GM23338 (cell line): ENCODE measurements around the gene GHR. TPM values are rescaled to one million over a fixed set of nuclear protein-coding genes. Genes with fewer than 3 reads are reported as not detected.

Experiments used
- ATAC-seq: fragments of 200-7000 bp; cut with Tn5 transposase; 3 replicates; pipeline ENCODE4 v1.9.1; 2020
- DNase-seq: peaks from one replicate; pipeline ENCODE4 v3.0.0-alpha.2; 2015; ENCODE audit warnings: low spot score
- H2AFZ ChIP-seq: fragments of 200-600 bp; sonication (generic); 2 replicates; pipeline ENCODE4 v1.8.0; 2016; ENCODE audit warnings: antibody characterized with exemption, mild to moderate bottlenecking, moderate library complexity
- H3F3A ChIP-seq: fragments of 200-600 bp; sonication (generic); replicated peaks from 2 replicates; pipeline ENCODE4 v1.8.0; 2017; ENCODE audit warnings: antibody characterized with exemption, mixed run types, low read depth
- H3K27ac ChIP-seq: fragments of 200-600 bp; sonication (generic); 2 replicates; pipeline ENCODE4 v1.6.1; 2016; ENCODE audit warnings: low read depth
- H3K27me3 ChIP-seq: fragments of 200-600 bp; sonication (generic); 2 replicates; pipeline ENCODE4 v1.8.0; 2016; ENCODE audit warnings: mild to moderate bottlenecking, mixed run types, moderate library complexity; ENCODE audit not compliant: insufficient read depth
- H3K36me3 ChIP-seq: fragments of 200-600 bp; sonication (generic); 2 replicates; pipeline ENCODE4 v1.8.0; 2016; ENCODE audit warnings: mild to moderate bottlenecking; ENCODE audit not compliant: insufficient read depth
- H3K4me1 ChIP-seq: fragments of 200-600 bp; sonication (generic); 2 replicates; pipeline ENCODE4 v1.8.0; 2016; ENCODE audit warnings: mild to moderate bottlenecking, moderate library complexity; ENCODE audit not compliant: insufficient read depth
- H3K4me2 ChIP-seq: fragments of 200-600 bp; sonication (generic); 2 replicates; pipeline ENCODE4 v1.7.1; 2017; ENCODE audit warnings: mixed run types
- H3K4me3 ChIP-seq: fragments of 200-600 bp; sonication (generic); 2 replicates; pipeline ENCODE4 v1.6.1; 2016; ENCODE audit warnings: mixed run types
- H3K79me2 ChIP-seq: fragments of 200-600 bp; sonication (generic); replicated peaks from 2 replicates; pipeline ENCODE4 v1.8.0; 2017; ENCODE audit warnings: mild to moderate bottlenecking; ENCODE audit not compliant: insufficient read depth
- H3K9me2 ChIP-seq: fragments of 200-600 bp; sonication (generic); 2 replicates; pipeline ENCODE4 v1.8.0; 2017; ENCODE audit not compliant: insufficient read depth
- H4K20me1 ChIP-seq: fragments of 200-600 bp; sonication (generic); replicated peaks from 2 replicates; pipeline ENCODE4 v1.8.0; 2017; ENCODE audit warnings: mild to moderate bottlenecking; ENCODE audit not compliant: insufficient read depth
- H3K27ac Mint-ChIP-seq: 2 replicates; pipeline ENCODE4 v1.8.0; 2020; ENCODE audit warnings: inconsistent platforms, mild to moderate bottlenecking, moderate library complexity, mixed read lengths
- H3K27me3 Mint-ChIP-seq: 3 replicates; pipeline ENCODE4 v1.8.0; 2022; ENCODE audit warnings: low read depth, mild to moderate bottlenecking, moderate library complexity, mixed read lengths, inconsistent platforms; ENCODE audit not compliant: insufficient read depth, poor library complexity
- H3K36me3 Mint-ChIP-seq: 3 replicates; pipeline ENCODE4 v1.8.0; 2021; ENCODE audit warnings: low read depth, mild to moderate bottlenecking, inconsistent platforms, moderate library complexity, mixed read lengths
- H3K4me1 Mint-ChIP-seq: 3 replicates; pipeline ENCODE4 v1.8.0; 2020; ENCODE audit warnings: mild to moderate bottlenecking, inconsistent platforms, mixed read lengths
- H3K4me3 Mint-ChIP-seq: 3 replicates; pipeline ENCODE4 v1.8.0; 2021; ENCODE audit warnings: moderate library complexity, mild to moderate bottlenecking, inconsistent platforms, mixed read lengths
- H3K9me3 Mint-ChIP-seq: 3 replicates; pipeline ENCODE4 v1.8.0; 2020; ENCODE audit warnings: moderate library complexity, mild to moderate bottlenecking, inconsistent platforms, mixed read lengths
- NANOG ChIP-seq: IDR thresholded peaks from 2 replicates; pipeline ENCODE4 v1.6.1; 2016; ENCODE audit warnings: antibody characterized with exemption, borderline replicate concordance
- ZNF331 ChIP-seq: fragments of 250-450 bp; sonication (Bioruptor Pico); IDR thresholded peaks from 2 replicates; pipeline ENCODE4 v1.5.0; 2020; ENCODE audit warnings: low read depth, mild to moderate bottlenecking, moderate library complexity
- polyA plus RNA-seq: library from polyadenylated mRNA; unstranded; fragments of >200 nt; fragmentation: Nextera tagmentation; extraction: Ambion mirVana; gene quantifications from 2 replicates; pipeline ENCODE4 v1.2.1, GENCODE V29; 2016
- total RNA-seq: library from RNA; depleted of rRNA; stranded (reverse); fragments of >200 nt; shearing (Covaris generic); gene quantifications from 2 replicates; pipeline ENCODE4 v1.2.3, GENCODE V29; 2014
- TF ChIP-seq, protein P1 (sequence below): IDR thresholded peaks from 2 replicates; pipeline ENCODE4 v1.6.1; 2016; ENCODE audit warnings: antibody characterized with exemption
- TF ChIP-seq, protein P2 (sequence below), 2 experiments: fragments of 200-600 bp in 1 of 2; sonication (generic) in 1 of 2; conservative IDR thresholded peaks; 2 replicates each; pipeline versions ENCODE4 v1.5.1 to v1.6.1; 2016 to 2017; ENCODE audit warnings: antibody characterized with exemption in 2 of 2, low read depth in 2 of 2, mild to moderate bottlenecking in 2 of 2, moderate library complexity in 1 of 2

The GHR gene
- total and polyA plus RNA-seq, 2 experiments from 2014 or later, result 0.21 to 1.9 TPM

DNA sequence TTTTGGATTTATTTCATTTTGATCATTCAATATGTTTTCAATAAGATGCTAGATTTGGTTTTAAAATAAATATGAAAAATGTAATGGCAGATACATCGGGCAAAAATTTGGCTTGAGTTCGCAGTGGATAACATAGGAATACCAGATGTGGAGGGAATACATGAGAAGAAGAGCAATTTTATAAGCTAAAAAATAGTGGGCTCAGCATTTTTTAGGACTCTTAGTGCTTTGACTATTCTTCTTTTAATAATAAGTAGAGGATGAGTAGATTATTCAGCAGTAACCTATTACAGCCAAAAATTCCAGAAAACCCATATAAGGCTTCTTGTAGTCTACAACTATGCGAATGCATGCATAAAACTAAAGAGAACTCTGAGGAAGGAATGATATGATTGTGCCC is 22.8 kb upstream of the GHR start (continued):
- TF ChIP-seq, protein P1, sequence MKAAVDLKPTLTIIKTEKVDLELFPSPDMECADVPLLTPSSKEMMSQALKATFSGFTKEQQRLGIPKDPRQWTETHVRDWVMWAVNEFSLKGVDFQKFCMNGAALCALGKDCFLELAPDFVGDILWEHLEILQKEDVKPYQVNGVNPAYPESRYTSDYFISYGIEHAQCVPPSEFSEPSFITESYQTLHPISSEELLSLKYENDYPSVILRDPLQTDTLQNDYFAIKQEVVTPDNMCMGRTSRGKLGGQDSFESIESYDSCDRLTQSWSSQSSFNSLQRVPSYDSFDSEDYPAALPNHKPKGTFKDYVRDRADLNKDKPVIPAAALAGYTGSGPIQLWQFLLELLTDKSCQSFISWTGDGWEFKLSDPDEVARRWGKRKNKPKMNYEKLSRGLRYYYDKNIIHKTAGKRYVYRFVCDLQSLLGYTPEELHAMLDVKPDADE, result no peak
- no peak for TF ChIP-seq ZNF331

DNA sequence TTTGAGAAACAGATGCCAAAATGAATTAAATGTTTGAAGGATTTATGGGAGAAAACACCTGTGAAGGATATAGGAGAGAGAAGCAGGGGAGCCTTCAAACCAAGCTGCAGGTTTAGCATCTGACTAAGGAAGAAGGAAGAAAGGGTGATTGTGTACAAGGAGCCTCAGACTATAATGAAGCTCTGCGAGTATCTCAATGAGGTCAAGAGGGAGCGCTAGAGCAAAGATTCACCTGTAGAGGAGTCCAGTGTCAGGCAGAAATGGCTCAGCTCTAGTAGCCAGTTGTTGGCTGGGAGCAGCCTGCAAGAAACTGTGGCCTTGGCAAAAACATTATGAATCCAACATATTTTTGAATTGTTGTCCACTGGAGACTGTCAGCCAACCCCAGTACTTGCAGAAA is 20.0 kb upstream of the GHR start:
- Mint-ChIP-seq H3K36me3 (no peaks in the 10 kb centered on the region), H3K27me3 (no peaks in the 10 kb centered on the region), H3K4me3 (no peak overlapping the region), H3K27ac (no peak overlapping the region), H3K4me1 (no peaks in the 10 kb centered on the region), H3K9me3 (peaks cover 10% of the 10 kb centered on the region; the same call in 2 of the 3 replicates)
- DNase-seq (peak; percentile 27), ATAC-seq (no peak)
- Histone ChIP-seq H3F3A (no peaks in the 10 kb centered on the region), H3K4me2 (no peak overlapping the region), H3K4me3 (no peak overlapping the region), H2AFZ (no peak overlapping the region), H3K27ac (no peak overlapping the region), H3K79me2 (no peaks in the 10 kb centered on the region), H3K27me3 (no peaks in the 10 kb centered on the region), H3K4me1 (no peaks in the 10 kb centered on the region), H4K20me1 (no peaks in the 10 kb centered on the region), H3K36me3 (no peaks in the 10 kb centered on the region), H3K9me2 (no peaks in the 10 kb centered on the region)
- TF ChIP-seq, protein P2, sequence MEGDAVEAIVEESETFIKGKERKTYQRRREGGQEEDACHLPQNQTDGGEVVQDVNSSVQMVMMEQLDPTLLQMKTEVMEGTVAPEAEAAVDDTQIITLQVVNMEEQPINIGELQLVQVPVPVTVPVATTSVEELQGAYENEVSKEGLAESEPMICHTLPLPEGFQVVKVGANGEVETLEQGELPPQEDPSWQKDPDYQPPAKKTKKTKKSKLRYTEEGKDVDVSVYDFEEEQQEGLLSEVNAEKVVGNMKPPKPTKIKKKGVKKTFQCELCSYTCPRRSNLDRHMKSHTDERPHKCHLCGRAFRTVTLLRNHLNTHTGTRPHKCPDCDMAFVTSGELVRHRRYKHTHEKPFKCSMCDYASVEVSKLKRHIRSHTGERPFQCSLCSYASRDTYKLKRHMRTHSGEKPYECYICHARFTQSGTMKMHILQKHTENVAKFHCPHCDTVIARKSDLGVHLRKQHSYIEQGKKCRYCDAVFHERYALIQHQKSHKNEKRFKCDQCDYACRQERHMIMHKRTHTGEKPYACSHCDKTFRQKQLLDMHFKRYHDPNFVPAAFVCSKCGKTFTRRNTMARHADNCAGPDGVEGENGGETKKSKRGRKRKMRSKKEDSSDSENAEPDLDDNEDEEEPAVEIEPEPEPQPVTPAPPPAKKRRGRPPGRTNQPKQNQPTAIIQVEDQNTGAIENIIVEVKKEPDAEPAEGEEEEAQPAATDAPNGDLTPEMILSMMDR (conservative IDR thresholded peaks at IDR 0.05; ENCODE audit: low read depth in 2 of 2), result peak; percentile 10 to 42; a peak in 3 of 4 replicates
- no peak for TF ChIP-seq NANOG

DNA sequence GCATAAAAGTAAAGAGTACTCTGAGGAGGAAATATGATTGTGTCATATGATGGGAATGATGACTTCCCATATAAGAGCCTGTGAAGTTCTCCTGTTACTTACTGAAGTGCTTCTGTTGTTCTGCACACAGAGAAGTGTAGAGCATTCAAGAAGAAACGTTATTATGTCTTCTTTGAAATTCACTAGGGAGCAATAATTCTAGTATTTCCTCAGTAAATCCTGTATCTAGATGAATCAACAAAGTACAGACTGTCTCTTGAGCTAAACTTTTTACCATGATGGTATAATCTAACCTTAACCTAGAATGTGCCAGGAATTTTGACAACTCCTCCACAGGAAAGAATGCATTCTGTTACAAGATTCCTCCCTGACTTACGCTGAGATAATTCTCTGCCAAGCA is 18.9 kb upstream of the GHR start:
- H3K4me3 ChIP-seq, result no peak overlapping the region
- H3K27ac Mint-ChIP-seq, result no peak overlapping the region

More for the DNA sequence above, 18.9 kb upstream of the GHR start:
- Histone ChIP-seq H3K4me1 (no peaks in the 10 kb centered on the region), H3F3A (no peaks in the 10 kb centered on the region), H3K36me3 (no peaks in the 10 kb centered on the region), H2AFZ (no peak overlapping the region), H3K4me2 (no peak overlapping the region), H4K20me1 (no peaks in the 10 kb centered on the region), H3K27me3 (no peaks in the 10 kb centered on the region), H3K79me2 (no peaks in the 10 kb centered on the region), H3K27ac (no peak overlapping the region), H3K9me2 (no peaks in the 10 kb centered on the region)
- Mint-ChIP-seq H3K36me3 (no peaks in the 10 kb centered on the region), H3K9me3 (0 out of 3 replicates have a peak, but pooled peaks cover 3% of the 10 kb centered on the region), H3K27me3 (no peaks in the 10 kb centered on the region), H3K4me3 (no peak overlapping the region), H3K4me1 (no peaks in the 10 kb centered on the region)
- TF ChIP-seq, protein P2 (conservative IDR thresholded peaks at IDR 0.05; ENCODE audit: low read depth in 2 of 2), result no peak
- DNase-seq, result no peak
- no peak for ATAC-seq
